GM19023 (cell line): ENCODE data around the gene RIOX2.
A peak's percentile ranks its signal among the peaks of the same experiment; 100 is the strongest.
"Not testable (repeated sequence)": the region's sequence is repeated elsewhere in the genome, so short reads cannot be mapped to it uniquely, and the experiment has no call there.

Experiments used
- ATAC-seq: cut with Tn5 transposase; IDR thresholded peaks from one replicate; pipeline ENCODE4 v1.9.1; 2021; ENCODE audit warnings: mild to moderate bottlenecking, moderate library complexity; ENCODE audit not compliant: unreplicated experiment

Gene RIOX2

DNA sequence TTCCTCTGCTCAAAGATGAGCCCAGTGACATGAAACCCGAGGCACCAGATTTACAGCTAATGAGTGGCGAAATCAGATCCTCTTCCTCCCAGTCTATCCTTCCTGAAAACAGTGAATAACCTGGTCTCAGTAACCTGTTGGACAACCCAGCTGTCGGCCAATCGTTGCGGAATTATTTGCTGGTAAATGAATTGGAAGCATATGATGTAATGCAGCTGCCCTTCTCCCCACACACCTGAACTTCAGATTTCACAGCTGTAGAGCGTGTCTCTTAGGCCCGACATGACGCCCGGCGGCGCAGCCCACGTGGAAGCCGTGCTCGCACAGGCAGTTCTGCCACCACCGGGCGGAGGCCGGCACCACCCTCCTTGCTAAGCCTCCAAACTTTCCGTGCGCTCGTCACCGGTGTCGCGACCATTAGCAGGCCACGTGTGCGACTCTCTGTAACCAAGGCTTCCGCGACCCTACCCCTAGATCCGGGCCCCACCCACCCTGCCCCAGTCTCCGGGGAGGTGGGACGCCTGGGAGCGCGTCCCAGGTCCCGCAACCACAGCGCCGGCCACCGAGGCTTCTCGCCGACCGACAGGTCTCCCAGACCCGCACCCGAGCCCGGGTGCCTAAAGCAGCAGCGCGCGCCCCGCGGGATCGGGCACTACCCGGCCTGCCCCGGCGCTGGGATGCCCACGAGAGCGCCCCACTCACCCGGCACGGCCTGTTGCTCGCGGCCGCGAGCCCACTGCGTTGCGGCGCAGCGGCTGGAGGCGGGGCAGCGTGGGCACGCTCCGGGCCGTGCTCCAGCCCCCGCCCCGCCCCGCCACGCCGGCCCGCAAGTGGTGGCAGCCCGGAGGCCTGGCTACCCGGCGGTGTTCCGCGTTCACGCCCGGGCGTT is at the start of gene RIOX2:
TSS of gene RIOX2 (minus strand) at position 753 of the 889 bp plus-strand sequence. CDS start 4,838 bp downstream, outside the sequence.
- peak; percentile 91 for ATAC-seq

- no peak for ATAC-seq
These were observed 48.2 kb upstream of the RIOX2 start for GRCh38 chr3:98020412-98020811.

DNA sequence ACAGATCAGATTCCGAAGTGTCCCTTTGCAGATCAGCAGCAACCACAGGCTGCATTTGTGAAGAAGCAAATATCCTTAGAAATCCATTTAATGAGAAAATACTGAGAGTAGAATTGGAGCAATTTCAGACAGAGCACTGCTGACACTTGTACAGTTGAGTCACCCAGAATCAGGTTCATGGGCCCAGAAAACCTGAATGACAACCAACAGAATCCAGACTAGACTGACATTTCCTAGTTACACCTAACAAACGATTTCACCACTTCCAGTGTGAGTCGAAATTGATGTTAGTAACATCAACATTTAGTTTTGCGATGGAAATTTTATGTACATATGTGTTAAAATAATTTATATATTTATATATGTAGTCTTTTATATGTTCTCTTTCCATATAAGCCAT is 46.1 kb upstream of the RIOX2 start:
- ATAC-seq, result no peak

DNA sequence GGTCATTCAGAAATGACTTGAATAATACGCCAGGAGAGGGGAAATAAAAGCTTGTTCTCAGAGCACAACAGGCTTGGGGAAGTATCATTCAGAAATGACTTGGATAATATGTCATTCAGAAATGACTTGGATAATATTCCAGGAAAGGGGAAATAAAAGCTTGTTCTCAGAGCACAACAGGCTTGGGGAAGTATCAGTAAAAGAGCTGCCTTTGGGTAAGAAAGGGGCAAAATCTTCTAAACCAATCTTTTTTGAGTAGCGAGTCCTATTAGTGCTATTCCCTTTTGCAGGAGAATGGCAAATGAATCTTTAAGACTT is 42.0 kb upstream of the RIOX2 start:
- no peak for ATAC-seq

GRCh38 chr3:98013411-98014267 is 41.4 kb upstream of the RIOX2 start:
- ATAC-seq, result no peak

- ATAC-seq, result no peak
These were observed 40.7 kb upstream of the RIOX2 start for GRCh38 chr3:98012979-98013378.

GRCh38 chr3:98010883-98011449 is 38.7 kb upstream of the RIOX2 start:
- ATAC-seq, result not testable (repeated sequence)

GRCh38 chr3:98010194-98010882 is 38.1 kb upstream of the RIOX2 start:
- no peak for ATAC-seq

- peak; percentile 62 for ATAC-seq
These were observed 36.6 kb upstream of the RIOX2 start for GRCh38 chr3:98008855-98009254.

- ATAC-seq, result no peak
These were observed 33.2 kb upstream of the RIOX2 start for GRCh38 chr3:98005438-98005837.

DNA sequence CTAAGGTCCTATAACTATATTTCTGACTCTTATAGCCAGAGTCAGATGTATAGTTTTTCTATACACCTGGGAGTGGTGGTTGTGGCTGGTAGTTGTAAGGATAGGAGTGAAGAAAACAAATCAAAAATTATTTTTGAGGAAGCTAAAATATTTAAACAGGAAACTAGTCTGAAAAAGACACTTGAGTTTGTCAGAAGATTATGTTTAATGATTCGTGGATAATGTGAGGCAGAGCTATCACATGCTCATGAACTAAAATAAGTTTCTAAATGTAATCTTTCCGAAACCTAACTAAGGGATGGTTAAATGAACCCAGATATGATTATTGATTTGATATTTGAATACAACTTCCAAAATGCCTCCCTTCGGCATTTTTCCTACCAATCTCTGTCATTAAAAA is 32.5 kb upstream of the RIOX2 start:
- no peak for ATAC-seq

GRCh38 chr3:98003306-98003969 is 31.2 kb upstream of the RIOX2 start:
- ATAC-seq, result peak; percentile 69

- no peak for ATAC-seq
These were observed 30.5 kb upstream of the RIOX2 start for GRCh38 chr3:98002717-98003116.

DNA sequence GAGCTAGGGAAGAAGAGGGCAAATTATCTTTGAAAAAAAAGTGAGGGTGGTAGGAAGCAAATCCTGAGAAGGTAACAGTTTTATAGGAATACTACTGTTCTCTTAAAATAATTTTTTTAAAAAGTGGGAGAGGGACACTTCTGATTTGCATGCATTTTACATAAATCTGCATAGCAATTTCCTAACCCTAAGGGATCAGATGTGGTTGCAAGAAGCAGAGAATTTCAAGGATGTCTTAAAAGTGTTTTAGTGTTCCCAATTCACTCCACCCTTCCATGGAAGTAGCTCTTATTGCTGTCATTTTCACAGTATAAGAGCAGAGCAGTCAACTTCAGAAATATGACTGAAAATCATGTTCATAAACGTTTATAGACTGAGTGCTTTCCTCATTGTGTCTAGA is 27.8 kb upstream of the RIOX2 start:
- ATAC-seq, result no peak

GRCh38 chr3:97999103-97999502 is 26.9 kb upstream of the RIOX2 start:
- ATAC-seq, result no peak

DNA sequence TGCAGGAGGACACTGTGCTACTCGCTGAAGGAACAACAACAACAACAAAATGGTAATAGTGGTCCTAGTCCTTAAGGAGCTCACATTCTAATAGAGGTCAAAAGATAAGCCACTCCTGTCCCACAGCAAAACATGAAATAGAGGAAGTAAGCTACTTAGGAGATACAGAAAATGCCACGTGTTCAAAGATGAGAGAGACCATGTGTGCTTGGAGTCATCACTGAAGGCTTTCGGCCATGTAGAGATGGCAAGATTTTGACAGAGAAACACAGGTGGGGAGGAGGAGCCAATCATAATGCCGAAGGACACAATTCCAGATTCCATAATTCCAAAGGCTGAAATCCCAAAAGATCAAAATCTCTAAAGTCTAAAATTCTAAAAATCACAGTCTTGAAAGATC is 24.8 kb upstream of the RIOX2 start:
- ATAC-seq, result no peak

- ATAC-seq, result no peak
These were observed 22.2 kb upstream of the RIOX2 start for GRCh38 chr3:97994328-97994945.

GRCh38 chr3:97993526-97993925 is 21.3 kb upstream of the RIOX2 start:
- no peak for ATAC-seq

GRCh38 chr3:97992547-97993173 is 20.4 kb upstream of the RIOX2 start:
- ATAC-seq, result no peak

DNA sequence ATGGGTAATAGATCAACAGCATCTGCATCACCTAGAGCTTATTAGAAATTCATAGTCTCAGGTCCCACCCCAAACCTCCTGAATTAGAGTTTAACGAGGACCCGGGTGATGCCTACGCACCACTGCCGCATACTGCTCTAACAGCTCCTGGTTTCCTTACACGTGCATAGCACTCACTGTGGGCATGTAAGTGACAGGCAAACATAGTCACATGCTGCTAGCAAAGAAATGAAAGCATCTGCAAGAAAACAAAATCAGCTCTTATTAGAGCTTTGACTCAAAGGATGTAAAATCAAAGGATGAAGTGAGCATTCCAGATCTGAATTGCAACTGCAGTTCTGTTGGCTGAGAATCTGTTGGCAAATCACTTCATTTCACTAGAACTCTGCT is 19.1 kb upstream of the RIOX2 start:
- ATAC-seq, result no peak
